HG02759 (cell line): ENCODE data around the gene CD79A.

Source experiments
- ATAC-seq: cut with Tn5 transposase; IDR thresholded peaks from one replicate; pipeline ENCODE4 v1.9.1; 2021; ENCODE audit warnings: mild to moderate bottlenecking, moderate library complexity; ENCODE audit not compliant: unreplicated experiment

Gene CD79A

GRCh38 chr19:41883463-41883820 lies 6.4 kb downstream of the CD79A start:
- no peak for ATAC-seq

GRCh38 chr19:41883821-41884733 lies 7.0 kb downstream of the CD79A start:
- peak; percentile 79 for ATAC-seq

- ATAC-seq: no peak
These were observed 10.0 kb downstream of the CD79A start for GRCh38 chr19:41886761-41887710.

GRCh38 chr19:41887711-41888382 lies 10.8 kb downstream of the CD79A start:
- no peak for ATAC-seq

GRCh38 chr19:41888926-41889325 lies 11.8 kb downstream of the CD79A start:
- ATAC-seq: no peak

- no peak for ATAC-seq
These were observed 12.8 kb downstream of the CD79A start for GRCh38 chr19:41889896-41890295.

- no peak for ATAC-seq
These were observed 13.9 kb downstream of the CD79A start for GRCh38 chr19:41890936-41891335.

- no peak for ATAC-seq
These were observed 15.3 kb downstream of the CD79A start for GRCh38 chr19:41892173-41892902.

GRCh38 chr19:41893899-41894298 lies 16.8 kb downstream of the CD79A start:
- ATAC-seq: no peak

- no peak for ATAC-seq
These were observed 17.3 kb downstream of the CD79A start for GRCh38 chr19:41894350-41894749.

GRCh38 chr19:41895745-41896580 lies 18.9 kb downstream of the CD79A start:
- no peak for ATAC-seq

GRCh38 chr19:41896581-41896942 lies 19.5 kb downstream of the CD79A start:
- ATAC-seq: no peak

- ATAC-seq: no peak
These were observed 20.1 kb downstream of the CD79A start for GRCh38 chr19:41897181-41897580.

- no peak for ATAC-seq
These were observed 20.7 kb downstream of the CD79A start for GRCh38 chr19:41897820-41898219.

GRCh38 chr19:41898235-41898634 lies 21.2 kb downstream of the CD79A start:
- no peak for ATAC-seq

GRCh38 chr19:41901707-41902360 lies 24.8 kb downstream of the CD79A start:
- ATAC-seq: no peak

- ATAC-seq: no peak
These were observed 25.5 kb downstream of the CD79A start for GRCh38 chr19:41902594-41902993.

- no peak for ATAC-seq
These were observed 26.3 kb downstream of the CD79A start for GRCh38 chr19:41903193-41903953.
